ENCODE measurements around the gene FGF6.
A peak's percentile ranks its signal among the peaks of the same experiment; 100 is the strongest.
"Not testable (repeated sequence)": the region's sequence is repeated elsewhere in the genome, so short reads cannot be mapped to it uniquely, and the experiment has no call there.

FGF6 gene

GRCh38 chr12:4445156-4446101, at the start of gene FGF6:
Gene FGF6 (minus strand): TSS chr12:4445815. CDS start chr12:4445570, 245 bp downstream.
- DNase-seq: no peak

- no peak for DNase-seq
Measured at GRCh38 chr12:4490973-4491372, 45.4 kb upstream of the FGF6 start.

GRCh38 chr12:4489556-4489955, 43.9 kb upstream of the FGF6 start:
- DNase-seq: no peak

GRCh38 chr12:4486980-4487379, 41.4 kb upstream of the FGF6 start:
- peak; percentile 17 for DNase-seq

- DNase-seq: no peak
Measured at GRCh38 chr12:4486049-4486699, 40.6 kb upstream of the FGF6 start.

- DNase-seq: no peak
Measured at GRCh38 chr12:4483885-4484823, 38.5 kb upstream of the FGF6 start.

GRCh38 chr12:4482936-4483335, 37.3 kb upstream of the FGF6 start:
- no peak for DNase-seq

GRCh38 chr12:4478933-4479332, 33.3 kb upstream of the FGF6 start:
- DNase-seq: no peak

- no peak for DNase-seq
Measured at GRCh38 chr12:4477129-4477528, 31.5 kb upstream of the FGF6 start.

- no peak for DNase-seq
Measured at GRCh38 chr12:4472046-4472445, 26.4 kb upstream of the FGF6 start.

- DNase-seq: no peak
Measured at GRCh38 chr12:4471256-4471655, 25.6 kb upstream of the FGF6 start.

- no peak for DNase-seq
Measured at GRCh38 chr12:4468994-4469393, 23.4 kb upstream of the FGF6 start.

- DNase-seq: no peak
Measured at GRCh38 chr12:4460761-4461160, 15.1 kb upstream of the FGF6 start.

GRCh38 chr12:4455849-4456248, 10.2 kb upstream of the FGF6 start:
- not testable (repeated sequence) for DNase-seq

- DNase-seq: no peak
Measured at GRCh38 chr12:4454315-4454860, 8.8 kb upstream of the FGF6 start.

GRCh38 chr12:4451694-4452093, 6.1 kb upstream of the FGF6 start:
- DNase-seq: no peak

GRCh38 chr12:4450551-4451112, 5.0 kb upstream of the FGF6 start:
- DNase-seq: peak; percentile 37

GRCh38 chr12:4449851-4450221, 4.2 kb upstream of the FGF6 start:
- no peak for DNase-seq

GRCh38 chr12:4448943-4449850, 3.6 kb upstream of the FGF6 start:
- no peak for DNase-seq

- DNase-seq: no peak
Measured at GRCh38 chr12:4448371-4448940, 2.8 kb upstream of the FGF6 start.

- no peak for DNase-seq
Measured at GRCh38 chr12:4447151-4447550, 1.5 kb upstream of the FGF6 start.

Data from right hindlimb (tissue), 1 donor.